ENCODE results near the gene DHX58.
"Not testable (repeated sequence)": the region's sequence is repeated elsewhere in the genome, so short reads cannot be mapped to it uniquely, and the experiment has no call there.

DHX58 gene

DNA sequence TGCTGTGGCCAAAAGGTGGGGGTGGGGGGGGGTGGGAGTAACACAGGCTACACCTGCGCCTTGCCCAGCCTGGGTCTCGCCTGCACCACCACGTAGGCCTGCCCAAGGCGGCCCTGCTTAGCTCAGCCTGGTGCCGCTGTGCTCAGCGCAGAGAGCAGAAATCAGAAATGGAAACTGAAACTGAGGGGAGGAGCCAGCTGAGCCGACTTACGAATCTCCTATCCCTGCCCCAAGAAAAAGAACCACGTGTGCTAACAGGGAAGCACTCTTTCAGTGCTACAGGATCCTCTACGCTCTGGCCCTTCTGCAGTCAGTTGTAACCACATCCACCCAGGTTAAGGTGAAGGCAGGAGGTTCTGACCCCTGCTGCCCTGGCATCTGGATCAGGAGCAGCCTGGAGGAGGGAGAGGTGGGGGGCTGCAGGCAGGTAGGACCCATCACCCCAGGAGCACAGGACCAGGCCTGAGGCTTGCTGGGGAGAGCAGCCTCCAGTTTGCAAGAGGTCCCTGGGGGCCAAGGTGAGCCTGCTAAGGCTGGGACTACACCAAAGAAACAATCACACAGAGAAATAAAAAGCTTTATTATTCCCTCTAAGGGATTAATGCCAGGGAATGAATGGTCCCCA is at the start of gene DHX58:
TSS of gene DHX58 (minus strand) at position 163 of the 625 bp plus-strand sequence. CDS start 822 bp downstream, outside the sequence.
- peak; percentile 71 for DNase-seq

DNA sequence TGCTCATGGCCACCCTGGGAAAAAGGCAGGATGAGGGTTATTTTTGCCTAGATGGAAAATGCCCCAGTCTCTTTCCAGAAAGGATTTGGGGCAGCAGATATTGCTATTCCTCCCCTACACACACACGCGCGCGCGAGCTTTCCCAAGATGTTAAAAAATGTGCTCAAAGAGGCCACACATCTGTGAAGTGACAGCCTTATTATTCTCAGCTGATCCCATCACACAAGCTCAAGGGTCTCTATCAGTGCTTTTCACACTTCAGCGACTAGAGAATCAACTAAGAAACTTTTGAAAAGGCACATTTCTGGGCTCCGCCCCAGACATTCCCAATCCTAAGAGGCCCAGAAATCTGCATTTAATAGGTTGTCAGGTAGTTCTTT is 48.0 kb upstream of the DHX58 start:
- DNase-seq: no peak

DNA sequence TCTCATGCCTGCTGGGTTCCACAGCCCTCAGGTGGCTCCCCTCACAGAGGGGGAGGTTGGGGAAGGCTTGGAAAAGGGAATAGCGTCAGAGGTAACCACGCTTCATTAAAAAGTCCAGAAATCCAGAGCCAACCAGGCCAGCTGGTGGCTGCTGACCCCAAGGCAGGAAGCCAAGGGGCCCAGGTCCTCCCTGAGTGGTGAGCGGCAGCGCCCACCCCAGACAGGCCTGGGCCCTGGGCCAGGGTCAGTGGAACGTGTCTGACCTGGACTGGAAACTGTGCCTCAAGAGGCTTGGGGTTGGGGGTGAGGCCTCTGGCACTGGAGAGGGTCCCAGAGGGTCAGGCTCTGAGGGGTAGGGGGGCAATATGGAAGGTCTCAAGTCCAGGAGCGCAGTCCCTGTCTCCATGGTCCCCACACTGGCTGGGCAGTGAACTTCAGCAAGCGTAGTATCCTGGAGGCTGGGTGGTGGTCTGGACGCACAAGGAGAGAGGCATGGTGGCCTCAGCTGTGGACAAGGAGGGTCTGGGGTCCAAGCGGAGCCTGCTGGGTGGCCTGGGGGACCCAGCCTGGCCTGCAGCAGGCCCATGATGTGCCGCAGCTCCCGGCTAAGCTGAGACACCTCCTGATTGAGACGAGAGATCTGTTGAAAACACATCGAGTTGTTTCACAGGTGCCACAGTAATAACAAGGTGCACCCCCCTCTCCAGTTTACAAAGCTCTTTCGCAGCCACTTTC is 47.4 kb upstream of the DHX58 start:
- no peak for DNase-seq

DNA sequence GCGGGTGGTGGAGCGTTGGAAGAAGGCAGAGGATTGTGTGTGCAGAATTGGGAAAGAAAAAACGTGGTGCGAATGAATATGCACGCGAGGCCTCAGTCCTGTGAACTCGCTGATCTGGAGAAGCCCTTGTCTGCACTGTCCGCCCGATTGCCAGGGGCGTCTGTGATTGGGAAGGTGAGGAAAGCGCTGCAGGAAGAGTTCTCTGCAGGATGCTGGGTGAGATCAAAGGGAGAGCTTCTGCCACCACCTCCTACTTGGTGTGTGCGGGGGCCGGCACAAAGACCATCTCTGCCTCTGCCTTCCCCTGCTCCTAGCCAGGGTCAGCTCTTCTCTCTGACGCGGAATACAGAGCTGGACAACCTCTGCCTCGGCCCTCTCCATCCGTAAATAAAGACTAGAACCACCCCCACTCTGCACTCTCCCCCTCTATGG is 43.1 kb upstream of the DHX58 start:
- DNase-seq: no peak

DNA sequence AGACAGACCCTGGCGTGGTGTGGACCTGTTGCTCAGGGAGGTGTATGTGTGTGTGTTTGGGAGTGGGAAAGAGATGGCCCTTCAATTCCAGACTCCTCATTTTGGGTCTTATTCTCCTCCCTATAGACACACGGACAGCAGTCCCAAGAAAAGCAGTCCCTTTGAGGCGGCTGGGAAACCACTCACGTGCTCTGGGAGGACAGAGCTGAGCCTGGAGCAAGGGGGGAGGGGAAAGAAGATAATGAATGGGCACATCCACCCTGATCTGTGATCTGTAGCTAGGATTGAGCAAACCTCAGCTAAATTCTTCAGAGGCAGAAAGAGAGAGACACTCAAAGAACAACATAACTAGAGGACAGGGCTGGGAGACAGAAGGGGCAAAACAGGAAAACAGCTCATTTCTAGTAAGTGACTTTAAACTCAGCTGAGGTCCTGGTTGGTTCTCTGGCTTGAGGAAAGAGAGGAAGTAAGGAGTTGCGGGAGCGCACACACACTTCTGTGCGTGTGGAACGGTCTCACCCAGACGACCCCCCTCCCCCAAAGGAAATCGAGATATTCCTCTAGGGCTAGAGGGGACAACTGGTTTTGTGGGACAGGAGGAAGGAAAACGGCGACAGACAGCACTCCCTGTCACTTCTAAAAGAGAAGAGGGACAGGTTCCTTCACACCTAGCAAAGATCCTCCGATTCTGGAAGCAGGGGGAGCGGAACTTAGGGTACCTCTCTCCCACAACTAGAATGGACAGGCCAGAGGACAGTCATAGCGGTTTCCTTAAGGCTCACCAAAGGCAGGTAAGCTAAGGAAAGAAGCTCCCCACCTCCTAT is 41.6 kb upstream of the DHX58 start:
- DNase-seq: no peak

DNA sequence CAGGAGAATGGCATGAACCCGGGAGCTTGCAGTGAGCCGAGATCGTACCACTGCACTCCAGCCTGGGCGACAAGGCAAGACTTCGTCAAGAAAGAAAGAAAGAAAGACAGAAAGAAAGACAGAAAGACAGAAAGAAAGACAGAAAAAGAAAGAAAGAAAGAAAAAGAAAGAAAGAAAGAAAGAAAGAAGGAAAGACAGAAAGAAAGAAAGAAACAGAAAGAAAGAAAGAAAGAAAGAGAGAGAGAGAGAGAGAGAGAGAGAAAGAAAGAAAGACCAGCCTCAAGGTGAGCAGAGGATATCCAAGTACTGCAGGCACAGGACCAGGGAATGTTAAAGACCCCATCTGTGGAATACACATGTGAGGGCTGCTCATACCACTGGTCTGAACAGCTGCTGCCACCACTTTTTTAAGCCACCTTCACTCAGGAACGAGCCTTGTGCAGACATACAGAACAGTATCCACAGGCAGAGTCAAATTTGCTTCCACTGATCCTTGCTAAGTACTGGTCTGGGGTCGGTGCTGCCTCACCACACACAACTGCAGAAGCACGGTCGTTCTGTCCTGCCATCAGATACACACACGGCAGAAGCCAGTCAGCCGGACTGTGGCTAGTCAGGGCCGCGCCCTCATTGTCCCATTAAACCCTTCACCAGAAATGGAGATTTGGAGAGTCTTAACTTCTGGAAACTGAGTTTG is 34.5 kb upstream of the DHX58 start:
- no peak for DNase-seq

DNA sequence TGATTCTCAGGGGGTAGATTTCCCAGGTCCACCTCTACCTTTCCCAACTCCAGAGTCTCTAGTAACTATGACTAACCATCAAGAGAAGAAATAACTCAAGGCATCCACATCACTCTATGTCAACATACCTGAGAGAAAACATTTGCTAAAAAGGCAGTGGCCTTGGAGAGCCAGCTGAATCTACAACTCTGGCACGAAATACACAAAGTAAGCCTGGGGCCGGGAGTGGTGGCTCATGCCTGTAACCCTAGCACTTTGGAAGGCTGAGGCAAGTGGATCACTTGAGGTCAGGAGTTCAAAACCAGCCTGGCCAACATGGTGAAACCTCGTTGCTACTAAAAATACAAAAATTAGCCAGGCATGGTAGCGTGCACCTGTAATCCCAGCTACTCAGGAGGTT is 30.6 kb upstream of the DHX58 start:
- DNase-seq: not testable (repeated sequence)

DNA sequence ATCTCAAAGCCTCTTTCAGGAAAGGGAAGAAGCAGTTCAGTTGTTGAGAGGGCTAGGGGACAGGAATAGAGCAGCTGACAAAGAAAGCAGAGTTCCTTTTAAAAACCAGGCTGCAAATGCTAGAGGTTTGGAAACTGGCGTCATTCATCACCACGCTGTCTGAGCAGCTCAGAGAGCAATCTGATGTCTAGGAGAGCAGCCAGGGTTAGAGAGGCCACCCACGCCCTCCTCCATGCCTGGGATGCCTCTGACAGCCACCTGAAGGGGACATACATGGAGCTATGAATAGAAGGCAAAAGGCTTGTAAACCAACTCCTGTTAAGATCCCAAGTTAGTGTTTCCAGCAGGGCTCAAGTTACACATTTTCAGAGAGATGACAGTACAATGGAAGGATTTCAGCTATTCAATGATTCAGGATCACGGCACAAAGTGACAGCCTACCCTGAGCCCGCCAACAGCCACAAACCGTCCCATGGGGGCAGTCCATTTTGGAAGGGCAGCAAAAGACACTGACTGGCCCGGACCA is 29.9 kb upstream of the DHX58 start:
- DNase-seq: no peak

DNA sequence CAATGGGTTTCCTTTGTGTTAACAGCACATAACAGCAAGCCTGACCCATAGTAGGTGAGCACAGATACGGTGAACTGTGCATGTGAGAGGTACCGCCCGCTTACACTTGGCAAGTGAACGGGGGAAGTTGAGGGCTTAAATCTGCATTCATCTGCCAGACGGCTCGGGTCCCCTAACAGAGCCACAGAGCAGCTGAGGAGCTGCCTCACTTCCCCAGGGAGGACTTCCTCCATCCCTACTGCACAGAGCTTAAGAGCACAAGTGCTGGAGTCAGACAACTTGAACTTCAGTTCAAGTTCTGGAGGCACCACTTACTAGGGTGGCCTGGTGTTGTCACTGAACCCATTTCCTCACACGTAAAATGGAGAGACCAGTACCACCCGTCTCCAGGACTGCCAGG is 28.9 kb upstream of the DHX58 start:
- no peak for DNase-seq

DNA sequence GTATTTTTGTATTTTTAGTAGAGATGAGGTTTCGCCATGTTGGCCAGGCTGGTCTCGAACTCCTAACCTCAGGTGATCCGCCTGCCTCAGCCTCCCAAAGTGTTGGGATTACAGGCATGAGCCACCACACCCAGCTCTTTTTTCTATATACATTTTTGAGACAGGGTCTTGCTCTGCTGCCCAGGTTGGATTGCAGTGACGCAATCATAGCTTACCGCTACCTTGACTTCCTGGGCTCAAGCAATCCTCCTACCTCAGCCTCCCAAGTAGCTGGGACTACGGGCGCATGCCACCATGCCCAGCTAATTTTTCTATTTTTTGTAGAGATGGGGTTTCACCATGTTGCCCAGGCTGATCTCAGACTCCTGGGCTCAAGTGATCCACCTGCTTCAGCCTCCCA is 28.2 kb upstream of the DHX58 start:
- DNase-seq: not testable (repeated sequence)

DNA sequence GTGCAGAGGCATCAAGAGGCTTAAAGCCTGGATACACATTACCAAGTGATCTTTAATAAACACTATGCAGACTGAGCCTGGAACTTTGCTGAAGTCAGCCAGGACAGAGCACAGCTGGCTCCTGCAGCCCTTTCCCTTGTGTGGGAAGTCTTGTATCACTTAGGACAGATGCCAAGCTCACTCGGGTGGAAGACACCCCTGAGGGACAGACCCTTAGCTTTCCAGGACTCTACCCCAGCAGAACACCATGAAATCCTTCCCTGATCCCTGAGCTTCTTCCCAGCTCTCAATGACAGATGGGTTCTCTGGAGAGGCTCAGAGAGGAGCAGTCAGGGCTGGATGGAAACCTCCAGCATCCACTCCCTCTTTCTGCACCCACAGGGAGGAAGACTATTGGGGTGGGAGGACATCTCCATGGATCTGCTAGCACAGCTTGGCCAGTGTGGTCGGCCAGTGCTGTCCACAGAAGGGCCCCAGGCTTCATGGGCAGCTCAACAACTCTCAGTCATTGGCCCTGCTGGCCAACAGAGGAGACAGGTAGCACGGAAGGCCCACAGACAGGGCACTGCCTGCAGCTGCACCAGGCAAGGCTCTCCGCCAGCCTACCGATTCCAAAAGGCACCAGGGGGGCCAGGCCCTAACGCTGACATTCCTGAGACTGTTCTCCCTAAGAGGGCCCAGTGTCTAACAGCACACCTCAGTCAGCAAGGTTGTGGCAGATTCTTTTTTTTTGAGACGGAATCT is 26.4 kb upstream of the DHX58 start:
- no peak for DNase-seq

DNA sequence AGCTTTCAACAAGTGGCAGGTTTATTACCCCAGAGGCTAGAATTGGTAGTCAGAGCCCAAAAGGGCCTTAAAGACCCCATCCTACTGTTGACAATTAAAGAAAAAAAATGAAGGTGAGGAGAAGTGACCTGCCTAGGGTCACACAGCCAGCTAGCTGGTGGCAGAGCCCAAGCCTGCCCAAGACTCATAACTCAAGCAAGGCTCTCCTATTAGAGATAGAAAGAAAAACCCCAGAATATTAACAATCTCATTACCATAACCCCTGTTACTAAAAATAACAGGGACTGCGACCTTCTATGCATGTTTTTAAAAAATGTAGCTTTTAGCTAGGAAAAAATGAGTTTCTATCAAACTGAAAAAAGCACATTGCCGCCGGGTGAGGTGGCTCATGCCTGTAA is 24.1 kb upstream of the DHX58 start:
- DNase-seq: no peak

DNA sequence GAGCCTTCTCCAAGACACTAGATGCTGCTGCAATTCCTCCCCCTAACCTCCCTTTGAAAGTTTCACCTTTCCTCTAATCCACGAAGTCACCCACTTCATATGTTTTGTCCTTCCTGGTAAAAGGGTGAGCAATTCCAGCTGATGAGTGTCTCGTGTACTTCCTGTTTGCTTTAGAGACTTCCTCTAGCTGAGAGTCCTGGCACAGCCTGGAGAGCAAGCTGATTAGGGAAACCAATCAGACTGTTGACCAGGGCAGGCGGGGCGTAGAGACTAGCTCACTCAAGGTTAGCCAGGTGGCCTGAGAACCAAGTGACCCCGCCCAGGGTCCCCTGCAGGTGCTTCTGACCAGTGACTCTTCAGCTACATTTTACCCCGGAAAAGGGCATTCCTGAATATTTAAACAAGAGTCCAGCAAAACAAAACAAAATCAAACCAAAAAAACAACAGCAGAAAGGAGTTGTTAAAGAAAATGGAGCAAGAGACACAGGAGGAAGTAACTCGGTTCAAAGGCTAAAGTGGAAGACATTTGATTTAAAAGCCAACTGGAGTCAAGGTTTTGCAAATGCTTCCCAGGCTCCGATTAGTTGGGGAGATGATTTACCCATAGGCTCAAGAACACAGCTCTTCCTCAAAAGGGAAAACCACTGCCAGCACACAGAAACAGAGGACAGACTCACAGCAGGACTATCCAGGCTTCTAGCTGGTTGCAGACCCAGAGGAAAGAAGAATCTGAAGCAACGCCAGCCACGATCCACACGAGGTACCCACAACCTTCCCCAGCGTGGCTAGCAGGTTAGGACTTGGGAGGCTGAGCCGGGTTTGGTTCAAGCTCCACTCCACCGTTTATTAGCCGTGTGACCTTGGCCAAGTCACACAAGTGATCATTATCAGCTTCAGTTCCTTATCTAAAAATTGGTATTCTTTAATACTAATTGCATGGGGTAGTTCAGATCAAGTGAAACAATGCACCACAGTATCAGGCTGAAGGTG is 23.4 kb upstream of the DHX58 start:
- no peak for DNase-seq

DNA sequence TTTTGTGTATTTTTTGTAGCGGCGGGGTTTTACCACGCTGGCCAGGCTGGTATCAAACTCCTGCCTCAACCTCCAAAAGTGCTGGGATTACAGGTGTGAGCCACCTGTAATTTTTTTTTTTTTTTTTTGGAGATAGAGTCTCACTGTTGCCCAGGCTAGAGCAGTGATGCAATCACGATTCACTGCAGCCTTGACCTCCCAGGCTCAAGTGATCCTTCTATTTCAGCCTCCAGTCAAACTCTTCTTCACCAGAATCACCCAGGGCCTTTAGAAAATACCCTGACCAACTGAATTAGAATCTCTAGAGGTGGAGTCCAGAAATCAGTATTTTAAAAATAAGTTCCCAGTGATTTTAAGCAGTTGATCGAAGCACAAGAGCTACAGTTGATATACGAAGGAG is 22.6 kb upstream of the DHX58 start:
- no peak for DNase-seq

DNA sequence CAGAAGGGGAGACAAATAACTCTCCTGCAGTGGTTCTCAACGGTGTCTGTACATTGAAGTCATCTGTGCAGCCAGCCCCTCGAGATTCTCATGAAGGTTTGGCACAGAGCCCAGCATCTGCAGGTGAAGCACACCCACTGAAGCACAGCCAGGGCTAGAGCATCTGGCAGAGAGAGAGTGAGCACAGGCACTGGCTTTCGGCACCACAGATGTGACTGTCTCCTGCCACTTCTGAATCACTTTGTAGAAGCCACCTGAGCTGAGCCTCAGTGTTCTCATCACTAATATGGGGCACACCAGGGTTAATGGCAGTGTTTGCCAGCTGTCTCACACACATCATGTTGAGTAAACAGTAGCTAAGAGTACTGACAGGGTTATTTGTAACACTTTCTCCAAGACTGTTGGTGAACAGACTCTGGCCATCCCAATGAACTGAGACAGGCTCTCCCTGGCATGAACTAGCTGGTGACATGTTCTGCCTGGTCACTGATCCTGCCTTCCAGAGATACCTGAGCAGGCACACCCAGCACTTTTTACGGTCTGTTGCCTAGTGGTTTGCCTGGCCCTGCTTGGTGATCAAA is 21.0 kb upstream of the DHX58 start:
- peak; percentile 42 for DNase-seq

DNA sequence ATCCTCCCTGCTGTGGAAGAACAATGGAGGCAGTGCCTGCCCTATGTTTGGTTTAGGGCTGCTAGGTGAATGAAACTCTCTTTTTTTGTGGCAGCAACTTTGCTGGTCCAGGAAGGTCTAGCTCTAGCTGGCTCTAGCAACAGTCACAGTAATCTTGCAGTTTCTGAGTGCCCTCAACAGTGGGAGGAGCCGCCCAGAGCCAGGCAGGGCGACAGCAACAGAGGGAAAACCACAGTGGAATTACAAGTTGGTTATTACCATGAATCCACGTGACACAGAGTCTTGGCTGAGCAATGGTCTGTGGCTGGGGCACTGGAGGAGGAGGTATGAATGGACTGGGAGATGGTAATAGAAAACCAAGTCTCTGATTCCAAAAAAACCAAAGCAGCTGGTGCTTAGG is 20.4 kb upstream of the DHX58 start:
- no peak for DNase-seq

DNA sequence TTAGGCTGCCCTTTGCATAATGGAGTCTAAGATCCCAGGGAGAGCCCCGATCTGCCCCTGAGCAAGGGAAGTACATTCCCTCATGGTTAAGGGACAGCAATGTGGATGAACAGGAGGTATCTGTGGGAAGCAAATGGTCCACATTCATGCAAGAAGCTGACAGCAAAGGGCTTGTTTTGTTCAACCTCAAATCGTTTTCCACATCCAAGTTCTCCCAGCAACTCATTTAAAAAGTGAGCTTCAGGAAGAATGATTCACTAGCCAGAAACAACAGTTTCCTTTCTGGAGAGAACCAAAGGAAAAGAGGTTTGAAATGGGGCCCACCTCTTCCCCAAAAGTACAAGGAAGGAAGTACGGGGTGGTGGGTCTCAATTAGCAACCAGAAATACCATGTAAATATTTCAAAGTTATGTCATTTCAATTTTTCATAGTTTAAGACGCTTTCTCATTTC is 19.5 kb upstream of the DHX58 start:
- DNase-seq: no peak

DNA sequence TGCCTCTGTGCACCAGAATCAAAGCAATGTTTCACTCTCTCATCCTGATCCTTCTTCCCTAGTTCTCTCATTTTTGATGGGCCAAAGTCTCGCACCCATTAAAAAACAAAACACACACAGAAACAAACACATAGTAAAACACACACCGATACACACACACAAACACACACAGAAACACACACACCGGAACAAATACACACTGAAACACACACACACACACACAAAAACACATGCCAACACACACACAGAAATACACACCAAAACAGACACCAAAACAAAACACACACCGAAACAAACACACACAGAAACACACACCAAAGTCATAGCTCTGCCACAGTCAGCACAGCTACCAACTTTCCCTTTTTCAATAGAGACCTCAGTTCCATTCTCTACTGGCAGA is 18.7 kb upstream of the DHX58 start:
- DNase-seq: no peak

DNA sequence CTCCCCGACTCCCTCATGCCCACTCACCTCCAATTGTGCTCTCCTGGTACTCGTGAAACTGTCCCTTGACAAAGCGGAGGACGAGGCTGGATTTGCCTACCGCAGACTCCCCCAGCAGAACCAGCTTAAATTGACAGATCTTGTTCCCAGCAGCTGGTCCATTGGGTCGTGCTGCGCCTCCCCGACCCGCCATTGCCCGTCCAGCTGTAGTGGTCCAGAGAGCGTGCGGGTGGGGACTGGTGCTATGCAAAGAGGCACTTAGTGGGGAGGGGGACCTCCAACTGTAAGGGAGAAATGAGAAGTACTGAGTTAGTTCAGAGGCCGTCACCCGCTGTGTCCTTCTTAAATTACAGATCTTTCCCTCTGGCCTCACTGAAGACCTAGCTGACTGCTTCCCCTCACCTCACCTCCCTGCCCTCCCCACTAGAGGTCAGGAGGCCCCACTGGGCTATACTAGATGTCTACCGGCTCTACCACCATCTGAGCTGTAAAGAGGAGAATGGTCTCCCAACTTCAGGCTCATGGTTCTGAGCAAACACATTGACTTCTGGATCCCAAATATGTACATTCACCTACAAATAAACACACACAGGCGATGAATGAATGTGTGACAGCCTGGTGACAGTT is 17.9 kb upstream of the DHX58 start:
- DNase-seq: no peak
